GM18907 (cell line): ENCODE measurements around the gene SARS1.
"Not testable (repeated sequence)": the region's sequence is repeated elsewhere in the genome, so short reads cannot be mapped to it uniquely, and the experiment has no call there.

Experiments used
- ATAC-seq: cut with Tn5 transposase; IDR thresholded peaks from one replicate; pipeline ENCODE4 v1.9.1; 2021; ENCODE audit warnings: mild to moderate bottlenecking, moderate library complexity; ENCODE audit not compliant: unreplicated experiment

The SARS1 gene, protein sequence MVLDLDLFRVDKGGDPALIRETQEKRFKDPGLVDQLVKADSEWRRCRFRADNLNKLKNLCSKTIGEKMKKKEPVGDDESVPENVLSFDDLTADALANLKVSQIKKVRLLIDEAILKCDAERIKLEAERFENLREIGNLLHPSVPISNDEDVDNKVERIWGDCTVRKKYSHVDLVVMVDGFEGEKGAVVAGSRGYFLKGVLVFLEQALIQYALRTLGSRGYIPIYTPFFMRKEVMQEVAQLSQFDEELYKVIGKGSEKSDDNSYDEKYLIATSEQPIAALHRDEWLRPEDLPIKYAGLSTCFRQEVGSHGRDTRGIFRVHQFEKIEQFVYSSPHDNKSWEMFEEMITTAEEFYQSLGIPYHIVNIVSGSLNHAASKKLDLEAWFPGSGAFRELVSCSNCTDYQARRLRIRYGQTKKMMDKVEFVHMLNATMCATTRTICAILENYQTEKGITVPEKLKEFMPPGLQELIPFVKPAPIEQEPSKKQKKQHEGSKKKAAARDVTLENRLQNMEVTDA

DNA sequence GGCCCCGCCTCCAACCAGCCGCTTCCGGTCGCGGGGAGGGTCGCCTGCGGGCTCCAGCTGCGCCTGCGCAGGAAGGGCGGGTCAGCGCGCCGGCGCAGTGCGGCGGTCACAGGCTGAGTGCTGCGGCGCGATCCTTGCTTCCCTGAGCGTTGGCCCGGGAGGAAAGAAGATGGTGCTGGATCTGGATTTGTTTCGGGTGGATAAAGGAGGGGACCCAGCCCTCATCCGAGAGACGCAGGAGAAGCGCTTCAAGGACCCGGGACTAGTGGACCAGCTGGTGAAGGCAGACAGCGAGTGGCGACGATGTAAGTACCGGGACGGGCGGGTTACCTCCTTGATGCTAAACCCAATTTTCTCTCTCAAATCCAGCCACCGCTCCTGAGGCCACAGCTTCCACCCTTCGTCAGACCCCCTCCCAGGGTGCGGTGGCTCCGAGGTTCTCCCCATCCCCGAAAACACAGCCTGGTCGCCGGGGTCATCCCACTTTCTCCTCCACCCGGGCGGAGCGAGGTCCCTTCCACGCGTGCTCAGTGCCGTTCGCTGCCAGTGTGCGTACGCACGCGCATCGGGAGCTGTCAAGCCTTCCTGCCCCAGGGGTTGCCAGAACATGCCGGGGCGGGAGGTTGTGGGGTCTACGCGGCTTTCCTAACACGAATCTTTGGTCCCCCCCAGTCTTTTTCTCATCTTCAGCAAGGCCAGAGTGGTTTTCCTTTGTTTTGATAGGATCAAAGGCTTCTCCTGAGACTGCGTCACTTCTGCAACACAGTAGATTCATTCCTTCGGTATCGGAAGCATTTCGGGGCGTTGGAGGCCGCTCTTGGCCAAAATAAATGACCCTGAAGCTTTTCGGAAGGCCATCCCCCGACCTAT lies at the start of gene SARS1:
TSS of gene SARS1 (plus strand) at position 95 of the 870 bp plus-strand sequence. CDS start at position 170, 75 bp downstream.
- peak; percentile 78 for ATAC-seq

DNA sequence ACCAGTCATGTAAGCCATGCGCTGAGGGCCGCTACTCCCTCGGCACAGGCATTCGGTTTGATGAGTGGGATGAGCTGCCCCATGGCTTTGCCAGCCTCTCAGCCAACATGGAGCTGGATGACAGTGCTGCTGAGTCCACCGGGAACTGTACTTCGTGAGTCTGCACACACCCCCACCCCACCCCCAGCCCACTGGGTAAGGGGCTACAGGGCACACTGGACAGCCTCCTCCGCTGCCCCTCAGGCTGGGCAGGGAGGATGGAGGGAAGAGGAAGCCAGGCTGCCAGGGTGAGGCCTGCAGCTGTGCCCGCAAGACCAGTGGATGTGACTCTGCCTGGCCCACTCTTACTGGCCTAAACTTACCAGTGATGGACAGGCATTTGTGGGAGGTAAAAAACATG lies 49.2 kb upstream of the SARS1 start:
- no peak for ATAC-seq

DNA sequence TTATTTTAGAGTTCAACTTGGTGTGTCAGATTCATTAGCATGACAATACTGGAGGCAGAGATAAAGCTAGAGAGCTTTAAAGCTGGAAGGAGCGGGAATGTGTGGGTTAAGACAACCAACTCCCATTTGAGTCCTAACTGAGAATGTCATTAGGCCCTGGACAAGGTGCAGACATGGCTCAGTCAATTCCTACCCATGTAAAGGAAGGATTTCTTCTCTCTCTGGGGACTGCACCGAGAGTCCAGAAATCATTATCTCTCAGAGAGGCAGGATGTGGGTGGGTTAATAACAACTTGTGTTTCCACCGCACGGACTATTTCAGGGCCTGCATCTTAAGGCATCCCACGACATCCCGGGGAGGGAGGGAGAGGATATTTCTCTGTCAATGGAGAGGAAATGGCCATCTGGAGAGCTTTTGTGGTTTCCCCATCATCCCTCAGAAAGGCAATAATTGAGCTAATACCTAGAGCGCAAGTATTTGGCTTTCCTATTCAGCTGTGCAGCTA lies 46.7 kb upstream of the SARS1 start:
- peak; percentile 76 for ATAC-seq

- ATAC-seq, result no peak
Measured at GRCh38 chr1:109170035-109170764, 43.5 kb upstream of the SARS1 start.

- ATAC-seq, result no peak
Measured at GRCh38 chr1:109171646-109172045, 42.1 kb upstream of the SARS1 start.

DNA sequence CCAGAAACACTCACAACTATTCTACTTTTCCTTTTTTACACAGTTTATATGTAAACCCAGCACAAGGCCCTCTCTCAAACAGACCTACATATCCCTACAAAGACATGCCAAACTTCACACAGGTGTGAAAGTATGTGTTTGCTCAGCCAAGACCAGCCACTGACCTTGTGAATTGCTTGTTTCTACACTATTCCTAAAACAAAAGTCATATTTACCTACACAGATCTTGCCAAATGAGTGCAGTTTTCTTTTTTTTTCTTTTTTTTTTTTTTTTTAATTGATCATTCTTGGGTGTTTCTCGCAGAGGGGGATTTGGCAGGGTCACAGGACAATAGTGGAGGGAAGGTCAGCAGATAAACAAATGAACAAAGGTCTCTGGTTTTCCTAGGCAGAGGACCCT lies 37.4 kb upstream of the SARS1 start:
- not testable (repeated sequence) for ATAC-seq

DNA sequence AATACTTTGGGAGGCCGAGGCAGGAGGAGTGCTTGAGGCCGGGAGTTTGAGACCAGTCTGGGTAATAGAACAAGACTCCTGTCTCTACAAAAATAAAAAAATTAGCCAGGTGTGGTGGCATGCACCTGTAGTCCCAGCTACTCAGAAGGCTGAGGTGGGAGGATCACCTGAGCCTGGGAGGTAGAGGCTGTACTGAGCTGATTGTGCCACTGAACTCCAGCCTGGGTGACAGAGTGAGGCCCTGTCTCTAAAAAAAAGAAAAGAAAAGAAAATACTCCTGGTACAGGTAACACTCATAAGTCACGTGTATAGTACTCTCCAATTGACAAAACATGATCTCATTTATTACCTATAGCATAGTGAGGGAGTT lies 33.0 kb upstream of the SARS1 start:
- not testable (repeated sequence) for ATAC-seq

- ATAC-seq, result no peak
Measured at GRCh38 chr1:109181085-109181806, 32.5 kb upstream of the SARS1 start.

- no peak for ATAC-seq
Measured at GRCh38 chr1:109181807-109182163, 31.9 kb upstream of the SARS1 start.

DNA sequence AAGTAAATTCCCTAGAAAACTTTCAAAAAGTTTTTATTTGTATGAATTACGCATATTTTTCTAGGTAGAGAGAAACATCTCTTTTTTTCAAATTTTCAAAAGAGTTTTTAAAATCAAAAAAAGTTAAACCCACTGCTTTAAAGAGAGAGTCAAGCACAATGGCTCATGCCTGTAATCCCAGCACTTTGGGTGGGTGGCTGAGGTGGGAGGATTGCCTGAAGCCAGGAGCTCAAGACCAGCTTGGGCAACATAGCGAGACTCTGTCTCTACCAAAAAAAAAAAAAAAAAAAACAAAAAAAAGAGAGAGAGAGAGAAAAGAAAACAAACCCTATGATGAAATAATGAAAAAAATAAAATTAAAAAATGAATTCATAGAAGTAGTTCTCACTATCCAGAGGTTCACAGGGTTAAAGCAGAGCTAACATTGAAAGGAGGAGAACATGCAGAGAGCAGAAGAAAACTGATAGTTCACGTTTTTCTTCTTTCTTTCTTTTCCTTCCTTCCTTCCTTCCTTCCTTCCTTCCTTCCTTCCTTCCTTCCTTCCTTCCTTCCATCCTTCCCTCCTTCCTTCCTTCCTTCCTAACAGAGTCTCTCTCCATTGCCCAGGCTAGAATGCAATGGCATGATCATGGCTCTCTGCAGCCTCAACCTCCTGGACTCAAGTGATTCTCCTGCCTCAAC lies 30.5 kb upstream of the SARS1 start:
- no peak for ATAC-seq

DNA sequence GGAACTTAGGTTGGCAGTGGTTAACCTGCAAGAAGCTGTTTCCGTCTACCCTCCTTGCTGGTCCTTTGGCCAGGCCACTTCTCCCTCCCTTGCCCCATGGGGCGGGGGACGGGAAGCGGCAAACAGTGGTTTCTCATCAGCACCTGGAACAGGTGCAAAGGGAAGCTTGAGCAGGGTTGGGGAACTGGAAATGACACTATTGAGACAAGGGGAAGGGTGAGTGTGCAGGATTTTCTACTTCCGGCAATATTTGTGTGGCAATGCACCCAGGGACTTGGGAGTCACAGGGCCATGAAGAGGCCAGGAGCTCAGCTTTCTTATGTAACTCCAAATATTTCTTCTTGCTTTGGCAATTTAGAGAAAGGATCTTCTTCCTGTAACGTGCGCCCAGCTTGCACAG lies 29.0 kb upstream of the SARS1 start:
- ATAC-seq, result no peak

- no peak for ATAC-seq
Measured at GRCh38 chr1:109185357-109185756, 28.4 kb upstream of the SARS1 start.

- no peak for ATAC-seq
Measured at GRCh38 chr1:109185990-109186732, 27.6 kb upstream of the SARS1 start.

- ATAC-seq, result no peak
Measured at GRCh38 chr1:109186733-109187086, 27.0 kb upstream of the SARS1 start.

GRCh38 chr1:109187127-109187526 lies 26.6 kb upstream of the SARS1 start:
- ATAC-seq, result no peak

DNA sequence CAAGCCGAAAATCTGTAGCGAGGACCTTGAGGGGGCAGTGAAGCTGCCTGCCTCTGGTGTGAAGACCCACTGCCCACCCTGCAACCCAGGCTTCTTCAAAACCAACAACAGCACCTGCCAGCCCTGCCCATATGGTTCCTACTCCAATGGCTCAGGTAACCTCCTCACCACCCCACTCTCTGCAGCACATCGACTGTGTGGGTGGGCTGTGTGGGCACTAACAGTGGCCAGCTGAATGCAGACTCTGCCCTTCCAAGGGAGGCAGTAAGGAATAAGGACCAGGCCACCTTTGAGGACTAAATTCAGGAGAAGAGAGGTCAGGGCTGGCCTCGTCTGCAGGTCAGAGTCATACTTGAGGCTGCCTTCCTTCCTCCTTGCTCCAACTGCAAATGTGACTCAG lies 25.5 kb upstream of the SARS1 start:
- no peak for ATAC-seq

DNA sequence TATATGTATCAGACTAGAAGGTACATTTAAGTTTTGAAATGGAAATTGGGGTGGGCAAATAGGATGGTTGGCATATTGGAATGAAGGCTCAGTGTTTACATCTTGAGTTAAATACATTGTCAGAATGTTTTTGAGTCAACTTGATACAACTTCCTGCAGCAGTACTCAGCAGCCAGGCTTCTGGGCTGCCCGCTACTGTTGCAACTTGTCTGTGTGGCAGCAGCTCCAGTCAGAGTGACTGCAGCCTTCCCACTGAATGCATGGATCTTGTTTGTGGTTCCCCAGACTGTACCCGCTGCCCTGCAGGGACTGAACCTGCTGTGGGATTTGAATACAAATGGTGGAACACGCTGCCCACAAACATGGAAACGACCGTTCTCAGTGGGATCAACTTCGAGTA lies 24.9 kb upstream of the SARS1 start:
- no peak for ATAC-seq

DNA sequence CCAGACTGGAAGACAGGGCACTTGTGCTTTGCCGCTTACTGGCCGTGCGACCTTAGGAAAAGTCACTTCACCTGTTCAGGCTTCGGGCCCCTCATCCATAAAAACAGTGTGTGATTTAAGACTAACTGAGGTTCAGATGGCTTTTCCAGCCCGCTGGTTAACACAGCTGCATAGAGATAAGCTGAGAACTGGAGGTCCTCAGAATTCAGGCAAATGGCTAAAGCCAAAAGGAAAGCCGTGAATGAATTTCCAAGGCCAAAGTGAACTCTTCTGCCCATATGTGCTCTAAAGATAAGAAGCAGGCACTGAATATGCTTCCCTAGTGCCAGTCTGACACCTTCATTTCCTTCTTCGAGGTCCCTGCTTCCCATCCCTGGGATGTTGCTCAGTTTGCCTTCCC lies 23.5 kb upstream of the SARS1 start:
- no peak for ATAC-seq

GRCh38 chr1:109191377-109191776 lies 22.3 kb upstream of the SARS1 start:
- no peak for ATAC-seq
